ENCODE results near the gene EPN3.

- TF ChIP-seq POLR2AphosphoS5 (IDR thresholded peaks at IDR 0.05) (no peak), POLR2A (IDR thresholded peaks at IDR 0.05) (no peak), EP300 (IDR thresholded peaks at IDR 0.05) (no peak)
- TF ChIP-seq, protein P1, sequence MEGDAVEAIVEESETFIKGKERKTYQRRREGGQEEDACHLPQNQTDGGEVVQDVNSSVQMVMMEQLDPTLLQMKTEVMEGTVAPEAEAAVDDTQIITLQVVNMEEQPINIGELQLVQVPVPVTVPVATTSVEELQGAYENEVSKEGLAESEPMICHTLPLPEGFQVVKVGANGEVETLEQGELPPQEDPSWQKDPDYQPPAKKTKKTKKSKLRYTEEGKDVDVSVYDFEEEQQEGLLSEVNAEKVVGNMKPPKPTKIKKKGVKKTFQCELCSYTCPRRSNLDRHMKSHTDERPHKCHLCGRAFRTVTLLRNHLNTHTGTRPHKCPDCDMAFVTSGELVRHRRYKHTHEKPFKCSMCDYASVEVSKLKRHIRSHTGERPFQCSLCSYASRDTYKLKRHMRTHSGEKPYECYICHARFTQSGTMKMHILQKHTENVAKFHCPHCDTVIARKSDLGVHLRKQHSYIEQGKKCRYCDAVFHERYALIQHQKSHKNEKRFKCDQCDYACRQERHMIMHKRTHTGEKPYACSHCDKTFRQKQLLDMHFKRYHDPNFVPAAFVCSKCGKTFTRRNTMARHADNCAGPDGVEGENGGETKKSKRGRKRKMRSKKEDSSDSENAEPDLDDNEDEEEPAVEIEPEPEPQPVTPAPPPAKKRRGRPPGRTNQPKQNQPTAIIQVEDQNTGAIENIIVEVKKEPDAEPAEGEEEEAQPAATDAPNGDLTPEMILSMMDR (IDR thresholded peaks at IDR 0.05), result no peak
These were observed 37.5 kb downstream of the EPN3 start for GRCh38 chr17:50570032-50570431.
